Vagina (tissue), 2 donors: ENCODE results near the gene HTRA3. TPM values are rescaled to one million over a fixed set of nuclear protein-coding genes. Genes with fewer than 3 reads are reported as not detected.

Experiments used
- DNase-seq, 2 donors: peaks; one replicate each; pipeline ENCODE4 v3.0.0-alpha.2; 2017; ENCODE audit errors: extremely low spot score in 2 of 2
- H3K27ac ChIP-seq: fragments of 200-600 bp; sonication (generic); one replicate; pipeline ENCODE4 v1.5.1; 2019
- H3K27me3 ChIP-seq: fragments of 200-600 bp; sonication (generic); one replicate; pipeline ENCODE4 v1.5.1; 2019
- H3K36me3 ChIP-seq, 2 donors: fragments of 200-600 bp; sonication (generic); one replicate each; pipeline ENCODE4 v1.5.1; 2017 to 2019
- H3K4me1 ChIP-seq: fragments of 200-600 bp; sonication (generic); one replicate; pipeline ENCODE4 v1.5.1; 2019
- H3K4me3 ChIP-seq, 2 donors: fragments of 200-600 bp; sonication (generic); 1 replicate in 1 of 2; 2 replicates in 1 of 2; pipeline ENCODE4 v1.5.1; 2016 to 2019
- H3K9me3 ChIP-seq: fragments of 200-600 bp; sonication (generic); one replicate; pipeline ENCODE4 v1.5.1; 2019
- POLR2A ChIP-seq, 2 donors: fragments of 450-650 bp; IDR thresholded peaks; one replicate each; pipeline ENCODE4 v1.6.1; 2017; ENCODE audit warnings: antibody characterized with exemption in 2 of 2, mild to moderate bottlenecking in 2 of 2, moderate library complexity in 2 of 2
- POLR2AphosphoS5 ChIP-seq, 2 donors: sonication (generic); formaldehyde crosslinking; IDR thresholded peaks; one replicate each; pipeline ENCODE4 v1.9.0; 2017; ENCODE audit warnings: antibody characterized with exemption in 2 of 2, mild to moderate bottlenecking in 2 of 2, low read depth in 1 of 2; ENCODE audit not compliant: insufficient read depth in 1 of 2
- intact Hi-C: fragments of 100-400 bp; cut with DNase I; formaldehyde crosslinking; loops from one replicate; pipeline ENCODE4 v1.15.1; 2023
- total RNA-seq: library from RNA; depleted of rRNA; stranded (reverse); fragments of >200 nt; gene quantifications from one replicate; pipeline ENCODE4 v1.2.3, GENCODE V29; 2016
- TF ChIP-seq, protein P1 (sequence below), 3 experiments: fragments of 450-650 bp in 2 of 3; fragments of 200-600 bp in 1 of 3; sonication (generic) in 1 of 3; IDR thresholded peaks; one replicate each; pipeline ENCODE4 v1.5.1; 2017 to 2019; ENCODE audit warnings: antibody characterized with exemption in 3 of 3, mild to moderate bottlenecking in 2 of 3, moderate library complexity in 2 of 3

Gene HTRA3
- total RNA-seq, 1 donor from 2014 or later: 33.1 TPM

DNA sequence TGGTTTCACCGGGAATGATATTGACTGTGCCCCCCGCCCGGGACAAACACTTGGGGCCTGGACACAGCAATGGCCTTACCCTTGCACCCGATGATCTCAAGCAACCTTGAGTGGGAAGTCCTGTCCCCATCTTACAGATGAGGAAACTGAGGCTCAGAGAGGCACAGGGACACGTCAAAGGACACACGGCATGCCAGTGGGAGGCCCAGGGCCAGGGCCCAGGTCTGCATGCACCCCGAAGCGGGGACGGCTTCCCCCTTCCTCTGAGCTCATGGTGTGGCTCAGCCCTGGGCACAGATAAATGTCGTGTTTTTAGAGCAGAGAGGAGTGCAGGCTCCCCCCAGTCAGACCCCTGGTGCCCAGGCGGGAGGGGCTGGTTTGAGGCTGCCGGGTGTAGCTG lies 33.9 kb upstream of the HTRA3 start:
- Histone ChIP-seq H3K27me3 (no peaks in the 10 kb centered on the region), H3K27ac (no peak overlapping the region), H3K9me3 (no peaks in the 10 kb centered on the region), H3K4me1 (no peaks in the 10 kb centered on the region), H3K4me3 (no peak overlapping the region), H3K36me3 (peaks cover 0 to 5% of the 10 kb centered on the region in 2 donors)
- no peak for DNase-seq
- no peak for TF ChIP-seq POLR2A (IDR thresholded peaks at IDR 0.05)
- no peak for TF ChIP-seq POLR2AphosphoS5 (IDR thresholded peaks at IDR 0.05; ENCODE audit: insufficient read depth in 1 of 2, low read depth in 1 of 2)
- TF ChIP-seq, protein P1, sequence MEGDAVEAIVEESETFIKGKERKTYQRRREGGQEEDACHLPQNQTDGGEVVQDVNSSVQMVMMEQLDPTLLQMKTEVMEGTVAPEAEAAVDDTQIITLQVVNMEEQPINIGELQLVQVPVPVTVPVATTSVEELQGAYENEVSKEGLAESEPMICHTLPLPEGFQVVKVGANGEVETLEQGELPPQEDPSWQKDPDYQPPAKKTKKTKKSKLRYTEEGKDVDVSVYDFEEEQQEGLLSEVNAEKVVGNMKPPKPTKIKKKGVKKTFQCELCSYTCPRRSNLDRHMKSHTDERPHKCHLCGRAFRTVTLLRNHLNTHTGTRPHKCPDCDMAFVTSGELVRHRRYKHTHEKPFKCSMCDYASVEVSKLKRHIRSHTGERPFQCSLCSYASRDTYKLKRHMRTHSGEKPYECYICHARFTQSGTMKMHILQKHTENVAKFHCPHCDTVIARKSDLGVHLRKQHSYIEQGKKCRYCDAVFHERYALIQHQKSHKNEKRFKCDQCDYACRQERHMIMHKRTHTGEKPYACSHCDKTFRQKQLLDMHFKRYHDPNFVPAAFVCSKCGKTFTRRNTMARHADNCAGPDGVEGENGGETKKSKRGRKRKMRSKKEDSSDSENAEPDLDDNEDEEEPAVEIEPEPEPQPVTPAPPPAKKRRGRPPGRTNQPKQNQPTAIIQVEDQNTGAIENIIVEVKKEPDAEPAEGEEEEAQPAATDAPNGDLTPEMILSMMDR (IDR thresholded peaks at IDR 0.05): no peak
- intact Hi-C loops: no loop called here

DNA sequence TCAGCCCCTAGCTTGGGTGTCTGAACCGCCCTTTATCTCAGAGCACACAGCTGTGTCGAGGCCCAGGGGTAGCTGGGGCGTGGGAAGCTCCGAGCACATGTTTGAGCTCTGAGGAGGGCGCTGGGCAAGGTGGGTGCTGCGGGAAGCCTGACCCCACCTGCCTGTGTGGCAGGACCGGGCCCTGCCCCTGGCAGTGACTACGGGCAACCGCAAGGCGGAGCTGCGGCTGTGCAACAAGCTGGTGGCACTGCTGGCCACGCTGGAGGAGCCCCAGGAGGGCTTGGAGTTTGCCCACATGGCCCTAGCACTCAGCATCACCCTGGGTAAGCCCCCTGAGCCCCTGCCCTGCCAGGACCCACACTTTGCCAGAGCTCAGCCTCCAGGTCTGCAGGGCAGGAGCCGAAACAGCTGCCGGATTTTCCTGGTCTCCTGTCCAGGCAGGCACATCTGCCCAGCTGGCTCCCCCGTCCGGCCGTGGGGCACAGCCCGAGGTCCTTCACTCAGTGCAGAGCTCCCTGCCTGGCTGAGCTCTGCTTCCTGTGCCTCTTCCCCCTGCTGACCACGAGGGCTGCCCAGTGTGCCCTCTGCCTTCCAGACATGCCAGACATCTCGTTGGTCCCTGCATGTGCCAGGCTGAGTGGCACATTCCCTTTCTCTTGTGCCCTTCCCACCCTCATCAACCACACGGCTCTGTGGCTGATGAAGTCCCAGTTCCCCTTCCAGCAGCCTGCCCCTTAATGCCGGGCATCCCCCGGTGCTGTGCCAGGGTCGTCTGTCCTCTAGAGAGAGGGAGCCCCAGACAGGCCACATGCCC lies 33.2 kb upstream of the HTRA3 start:
- no peak overlapping the region for H3K27ac ChIP-seq
- no peaks in the 10 kb centered on the region for H3K4me1 ChIP-seq
- no peak for TF ChIP-seq POLR2AphosphoS5 (IDR thresholded peaks at IDR 0.05; ENCODE audit: insufficient read depth in 1 of 2, low read depth in 1 of 2)
- TF ChIP-seq POLR2A (IDR thresholded peaks at IDR 0.05): no peak
- TF ChIP-seq, protein P1 (IDR thresholded peaks at IDR 0.05): no peak
- intact Hi-C loops: no loop called here
- H3K36me3 ChIP-seq: peaks cover 0 to 5% of the 10 kb centered on the region in 2 donors
- no peaks in the 10 kb centered on the region for H3K9me3 ChIP-seq
- DNase-seq: no peak
- no peaks in the 10 kb centered on the region for H3K27me3 ChIP-seq
- H3K4me3 ChIP-seq: no peak overlapping the region

DNA sequence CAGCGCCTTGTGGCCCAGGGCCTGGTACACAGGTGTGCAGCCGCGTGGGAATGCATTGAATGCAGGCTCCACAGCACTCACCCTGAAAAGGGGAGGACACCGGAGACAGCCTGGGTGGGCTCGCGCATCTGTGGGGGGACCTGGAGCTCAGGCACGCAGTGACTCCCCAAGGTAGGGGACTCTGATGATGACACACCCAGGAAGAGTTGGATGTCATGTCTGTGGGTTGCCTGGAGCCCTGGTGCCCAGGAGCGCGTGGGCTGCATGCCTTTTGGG lies 32.7 kb upstream of the HTRA3 start:
- Histone ChIP-seq H3K4me1 (peaks cover under 1% of the 10 kb centered on the region), H3K9me3 (no peaks in the 10 kb centered on the region), H3K27me3 (no peaks in the 10 kb centered on the region), H3K27ac (no peak overlapping the region), H3K4me3 (no peak overlapping the region), H3K36me3 (peaks cover 0 to 5% of the 10 kb centered on the region in 2 donors)
- intact Hi-C loops: no loop called here
- no peak for TF ChIP-seq POLR2A (IDR thresholded peaks at IDR 0.05)
- TF ChIP-seq POLR2AphosphoS5 (IDR thresholded peaks at IDR 0.05; ENCODE audit: insufficient read depth in 1 of 2, low read depth in 1 of 2): no peak
- TF ChIP-seq, protein P1 (IDR thresholded peaks at IDR 0.05): no peak
- DNase-seq: no peak

DNA sequence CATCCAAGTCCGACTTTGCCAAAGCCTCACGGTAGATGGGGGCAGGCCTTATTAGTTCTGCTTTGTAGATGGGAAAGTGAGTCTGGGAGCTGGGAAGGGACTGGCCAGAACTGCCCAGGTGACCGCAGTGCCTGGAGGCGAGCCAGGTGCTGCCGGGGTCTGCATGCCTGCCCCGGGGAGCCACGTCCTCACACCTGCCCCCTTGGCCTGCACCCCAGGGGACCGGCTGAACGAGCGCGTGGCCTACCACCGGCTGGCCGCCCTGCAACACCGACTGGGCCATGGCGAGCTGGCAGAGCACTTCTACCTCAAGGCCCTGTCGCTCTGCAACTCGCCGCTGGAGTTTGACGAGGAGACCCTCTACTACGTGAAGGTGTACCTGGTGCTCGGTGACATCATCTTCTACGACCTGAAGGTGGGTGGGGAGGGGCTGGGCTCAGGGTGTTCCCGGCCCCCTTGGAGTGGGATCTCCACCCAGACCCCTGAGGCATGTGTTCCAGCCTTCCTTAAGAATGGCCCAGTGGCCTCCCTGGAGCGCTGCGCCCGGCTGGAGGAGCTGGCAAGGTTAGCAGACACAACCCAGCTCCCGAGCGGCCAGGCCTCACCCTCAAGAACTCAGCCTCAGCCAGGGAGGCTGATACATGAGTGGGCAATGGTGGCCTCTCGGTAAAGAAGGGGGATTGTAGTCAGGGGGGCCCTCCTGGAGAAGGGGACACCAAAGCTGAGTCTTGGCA lies 32.1 kb upstream of the HTRA3 start:
- no peak overlapping the region for H3K27ac ChIP-seq
- peaks cover 7% of the 10 kb centered on the region for H3K4me1 ChIP-seq
- peaks cover 0 to 1% of the 10 kb centered on the region in 2 donors for H3K36me3 ChIP-seq
- no peak for DNase-seq
- intact Hi-C loops: no loop called here
- no peaks in the 10 kb centered on the region for H3K9me3 ChIP-seq
- no peak overlapping the region for H3K4me3 ChIP-seq
- H3K27me3 ChIP-seq: no peaks in the 10 kb centered on the region
- TF ChIP-seq POLR2A (IDR thresholded peaks at IDR 0.05): no peak
- no peak for TF ChIP-seq POLR2AphosphoS5 (IDR thresholded peaks at IDR 0.05; ENCODE audit: insufficient read depth in 1 of 2, low read depth in 1 of 2)
- TF ChIP-seq, protein P1 (IDR thresholded peaks at IDR 0.05): no peak

DNA sequence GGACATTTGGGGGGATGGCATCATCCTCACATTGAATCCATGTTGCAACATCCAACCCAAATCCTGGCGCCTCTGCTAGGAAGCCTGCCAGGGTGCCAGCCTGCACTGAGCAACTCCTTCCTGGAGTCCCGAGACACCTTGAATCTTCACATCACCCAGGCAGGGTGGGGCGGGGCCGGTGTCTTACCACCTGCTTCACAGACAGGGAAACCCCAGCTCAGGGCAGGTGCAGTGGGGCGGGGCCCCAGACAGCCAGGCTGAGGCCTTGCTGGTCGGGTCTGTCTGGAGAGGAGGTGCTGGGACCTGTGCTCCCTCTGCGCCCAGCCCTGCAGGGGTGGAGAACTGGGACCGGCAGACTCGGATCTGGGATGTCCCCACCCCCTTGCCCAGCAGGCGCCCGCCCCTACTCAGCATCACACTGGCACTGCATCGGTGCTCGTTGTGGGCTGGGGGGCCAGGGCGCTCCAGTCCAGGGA lies 31.5 kb upstream of the HTRA3 start:
- no peak for DNase-seq
- Histone ChIP-seq H3K27me3 (no peaks in the 10 kb centered on the region), H3K27ac (no peak overlapping the region), H3K36me3 (no peaks in the 10 kb centered on the region), H3K4me1 (peaks cover 10% of the 10 kb centered on the region), H3K9me3 (no peaks in the 10 kb centered on the region), H3K4me3 (no peak overlapping the region)
- intact Hi-C loops: no loop called here
- TF ChIP-seq POLR2AphosphoS5 (IDR thresholded peaks at IDR 0.05; ENCODE audit: insufficient read depth in 1 of 2, low read depth in 1 of 2) (peak in 1 of 2 donors; percentile 20), POLR2A (IDR thresholded peaks at IDR 0.05) (no peak)
- TF ChIP-seq, protein P1 (IDR thresholded peaks at IDR 0.05): no peak
